WTC11 (cell line): Measurements from ENCODE around the gene ABCC3. TPM values are rescaled to one million over a fixed set of nuclear protein-coding genes. Genes with fewer than 3 reads are reported as not detected.

Source experiments
- ATAC-seq: fragments of 200-7000 bp; cut with Tn5 transposase; 2 replicates; pipeline ENCODE4 v1.10.0; 2021; ENCODE audit warnings: mild to moderate bottlenecking, moderate library complexity
- CTCF ChIA-PET: fragments of 300-600 bp; sonication (Branson Sonifier 250); formaldehyde crosslinking; loops from one replicate; lab custom pipeline; 2021; ENCODE audit warnings: antibody characterized with exemption; lab: Charles Lee
- POLR2A ChIA-PET: fragments of 350-600 bp; sonication (Branson Sonifier 250); formaldehyde crosslinking; loops from one replicate; lab custom pipeline; 2021; ENCODE audit warnings: antibody characterized with exemption; lab: Charles Lee
- DNase-seq: peaks from one replicate; pipeline ENCODE4 v3.0.0; 2021; ENCODE audit warnings: low spot score
- H3K27ac Mint-ChIP-seq: 2 replicates; pipeline ENCODE4 v1.8.0; 2021; ENCODE audit warnings: mixed read lengths
- H3K27me3 Mint-ChIP-seq: 2 replicates; pipeline ENCODE4 v1.8.0; 2021; ENCODE audit warnings: low read depth, mild to moderate bottlenecking, moderate library complexity, mixed read lengths
- H3K36me3 Mint-ChIP-seq: 2 replicates; pipeline ENCODE4 v1.8.0; 2021; ENCODE audit warnings: mixed read lengths
- H3K4me1 Mint-ChIP-seq: 2 replicates; pipeline ENCODE4 v1.8.0; 2022; ENCODE audit warnings: mixed read lengths
- H3K4me3 Mint-ChIP-seq: 2 replicates; pipeline ENCODE4 v1.8.0; 2021; ENCODE audit warnings: mild to moderate bottlenecking, moderate library complexity, mixed read lengths
- H3K9me3 Mint-ChIP-seq: 2 replicates; pipeline ENCODE4 v1.8.0; 2021; ENCODE audit warnings: mixed read lengths
- ARID4B ChIP-seq: sonication (generic); formaldehyde crosslinking; IDR thresholded peaks from 2 replicates; pipeline ENCODE4 v1.8.0; 2023; ENCODE audit warnings: missing genetic modification reagents, mild to moderate bottlenecking, borderline replicate concordance
- FOXJ3 ChIP-seq: sonication (generic); formaldehyde crosslinking; IDR thresholded peaks from 2 replicates; pipeline ENCODE4 v1.9.0; 2021; ENCODE audit warnings: missing genetic modification reagents, mild to moderate bottlenecking, borderline replicate concordance
- GABPB1 ChIP-seq: sonication (generic); formaldehyde crosslinking; IDR thresholded peaks from 2 replicates; pipeline ENCODE4 v1.8.1; 2023; ENCODE audit warnings: mild to moderate bottlenecking, missing genetic modification reagents
- GRHL2 ChIP-seq: fragments of 250-450 bp; sonication (Bioruptor Pico); IDR thresholded peaks from 2 replicates; pipeline ENCODE4 v1.8.0; 2022; ENCODE audit warnings: mild to moderate bottlenecking, moderate library complexity; ENCODE audit not compliant: insufficient replicate concordance, severe bottlenecking
- HMGA2 ChIP-seq: fragments of 250-450 bp; sonication (Bioruptor Pico); IDR thresholded peaks from 2 replicates; pipeline ENCODE4 v1.4.0; 2021; ENCODE audit warnings: mild to moderate bottlenecking, moderate library complexity
- MYBL2 ChIP-seq: sonication (generic); formaldehyde crosslinking; IDR thresholded peaks from 2 replicates; pipeline ENCODE4 v1.8.1; 2023; ENCODE audit warnings: mild to moderate bottlenecking, moderate library complexity, missing genetic modification reagents
- NFYB ChIP-seq: sonication (generic); formaldehyde crosslinking; conservative IDR thresholded peaks from 2 replicates; pipeline ENCODE4 v1.8.0; 2022; ENCODE audit warnings: low read depth, missing genetic modification reagents
- NR1H2 ChIP-seq: sonication (generic); formaldehyde crosslinking; IDR thresholded peaks from 2 replicates; pipeline ENCODE4 v1.9.0; 2021; ENCODE audit warnings: mild to moderate bottlenecking, moderate library complexity, missing genetic modification reagents
- OVOL2 ChIP-seq: fragments of 250-450 bp; sonication (Bioruptor Pico); IDR thresholded peaks from 2 replicates; pipeline ENCODE4 v1.9.0; 2021; ENCODE audit warnings: mild to moderate bottlenecking, borderline replicate concordance
- RELA ChIP-seq: sonication (generic); formaldehyde crosslinking; IDR thresholded peaks from 2 replicates; pipeline ENCODE4 v1.8.1; 2022; ENCODE audit warnings: missing genetic modification reagents, mild to moderate bottlenecking, borderline replicate concordance
- SMAD4 ChIP-seq: sonication (generic); formaldehyde crosslinking; IDR thresholded peaks from 2 replicates; pipeline ENCODE4 v1.8.0; 2022; ENCODE audit warnings: mild to moderate bottlenecking, missing genetic modification reagents
- SP1 ChIP-seq: sonication (generic); formaldehyde crosslinking; conservative IDR thresholded peaks from 2 replicates; pipeline ENCODE4 v1.8.1; 2022; ENCODE audit warnings: missing genetic modification reagents
- ZNF121 ChIP-seq: sonication (generic); formaldehyde crosslinking; IDR thresholded peaks from 2 replicates; pipeline ENCODE4 v1.8.0; 2023; ENCODE audit warnings: missing genetic modification reagents
- ZNF219 ChIP-seq: sonication (generic); formaldehyde crosslinking; IDR thresholded peaks from 2 replicates; pipeline ENCODE4 v1.8.0; 2023; ENCODE audit warnings: missing genetic modification reagents, mild to moderate bottlenecking, borderline replicate concordance
- ZNF232 ChIP-seq: sonication (generic); formaldehyde crosslinking; IDR thresholded peaks from 2 replicates; pipeline ENCODE4 v1.8.0; 2022; ENCODE audit warnings: mild to moderate bottlenecking, missing genetic modification reagents
- ZNF281 ChIP-seq: sonication (generic); formaldehyde crosslinking; IDR thresholded peaks from 2 replicates; pipeline ENCODE4 v1.8.0; 2023; ENCODE audit warnings: mild to moderate bottlenecking, missing genetic modification reagents
- ZNF423 ChIP-seq: fragments of 250-450 bp; sonication (Bioruptor Pico); IDR thresholded peaks from 2 replicates; pipeline ENCODE4 v2.1.2; 2022; ENCODE audit warnings: mild to moderate bottlenecking, moderate library complexity
- ZNF425 ChIP-seq: fragments of 250-450 bp; sonication (Bioruptor Pico); conservative IDR thresholded peaks from 2 replicates; pipeline ENCODE4 v1.9.0; 2021; ENCODE audit warnings: mild to moderate bottlenecking
- ZNF671 ChIP-seq: fragments of 250-450 bp; sonication (Bioruptor Pico); IDR thresholded peaks from 2 replicates; pipeline ENCODE4 v1.8.0; 2021; ENCODE audit warnings: mild to moderate bottlenecking
- total RNA-seq: library from RNA; stranded (reverse); gene quantifications from 3 replicates; pipeline ENCODE4 v1.2.3, GENCODE V29; 2021
- TF ChIP-seq, protein P1 (sequence below): fragments of 250-450 bp; sonication (Bioruptor Pico); IDR thresholded peaks from 2 replicates; pipeline ENCODE4 v1.8.0; 2021; ENCODE audit warnings: mild to moderate bottlenecking
- TF ChIP-seq, protein P2 (sequence below): sonication (generic); formaldehyde crosslinking; IDR thresholded peaks from 2 replicates; pipeline ENCODE4 v1.8.1; 2023; ENCODE audit warnings: mild to moderate bottlenecking, missing genetic modification reagents, moderate library complexity
- TF ChIP-seq, protein P3 (sequence below): sonication (generic); formaldehyde crosslinking; IDR thresholded peaks from 2 replicates; pipeline ENCODE4 v1.8.0; 2023; ENCODE audit warnings: missing genetic modification reagents

ABCC3 gene
- total RNA-seq, 1 experiment from 2014 or later: 0.92 TPM

DNA sequence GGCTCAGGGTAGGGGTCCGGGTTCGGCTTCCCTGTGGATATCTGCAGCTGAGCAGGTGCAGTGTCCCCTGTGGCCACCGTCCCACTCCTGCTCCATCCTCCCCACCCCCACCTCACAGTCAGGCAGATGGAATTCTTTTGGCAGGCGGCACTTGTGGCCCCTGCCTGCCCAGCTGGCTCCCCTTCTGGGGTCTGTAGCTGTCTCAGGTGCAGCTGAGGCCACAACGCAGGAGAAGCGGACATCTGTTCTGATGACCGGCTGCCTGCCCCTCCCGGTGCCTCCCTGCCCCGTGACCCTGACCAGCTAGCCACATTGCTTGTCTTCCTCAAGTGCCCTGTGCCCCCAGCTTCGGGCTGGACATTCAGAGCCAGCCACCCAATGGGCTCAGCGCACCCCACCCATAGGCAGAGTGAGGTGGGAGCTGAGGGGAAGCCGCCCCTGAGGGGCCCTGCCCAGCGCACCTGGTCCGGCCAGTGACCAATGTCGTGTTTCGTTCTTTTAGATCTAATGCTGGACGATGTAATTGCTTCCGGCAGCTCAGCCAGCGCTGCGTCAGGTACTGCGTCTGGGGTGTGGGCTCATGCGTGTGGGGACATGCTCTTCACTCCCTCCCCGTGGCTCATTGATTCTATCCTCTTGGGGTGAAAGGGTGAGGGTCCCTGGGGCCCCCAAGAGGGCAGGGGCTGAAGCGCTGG, 25.2 kb upstream of the ABCC3 start:
- POLR2A ChIA-PET: interaction anchor here (0.6 to 0.7 kb wide), 2 partner anchors 49 to 67 kb away, joined by 3 read pairs; partner anchors contain the start of gene CACNA1G
- no peaks in the 10 kb centered on the region for H3K27me3 Mint-ChIP-seq
- H3K4me1 Mint-ChIP-seq: peaks cover 17% of the 10 kb centered on the region
- no peaks in the 10 kb centered on the region for H3K36me3 Mint-ChIP-seq
- no peaks in the 10 kb centered on the region for H3K9me3 Mint-ChIP-seq
- CTCF ChIA-PET: interaction anchor here (1.0 to 6.8 kb wide), 7 partner anchors 11 to 62 kb away, joined by 3 to 31 read pairs (median 4); no protein-coding TSS in a partner anchor
- no peak overlapping the region for H3K4me3 Mint-ChIP-seq
- H3K27ac Mint-ChIP-seq: no peak overlapping the region
- TF ChIP-seq ZNF423 (CRISPR knock-in tag) (no peak), ZNF219 (no peak), RELA (CRISPR knock-in tag) (no peak), ZNF121 (no peak)
- TF ChIP-seq, protein P1, sequence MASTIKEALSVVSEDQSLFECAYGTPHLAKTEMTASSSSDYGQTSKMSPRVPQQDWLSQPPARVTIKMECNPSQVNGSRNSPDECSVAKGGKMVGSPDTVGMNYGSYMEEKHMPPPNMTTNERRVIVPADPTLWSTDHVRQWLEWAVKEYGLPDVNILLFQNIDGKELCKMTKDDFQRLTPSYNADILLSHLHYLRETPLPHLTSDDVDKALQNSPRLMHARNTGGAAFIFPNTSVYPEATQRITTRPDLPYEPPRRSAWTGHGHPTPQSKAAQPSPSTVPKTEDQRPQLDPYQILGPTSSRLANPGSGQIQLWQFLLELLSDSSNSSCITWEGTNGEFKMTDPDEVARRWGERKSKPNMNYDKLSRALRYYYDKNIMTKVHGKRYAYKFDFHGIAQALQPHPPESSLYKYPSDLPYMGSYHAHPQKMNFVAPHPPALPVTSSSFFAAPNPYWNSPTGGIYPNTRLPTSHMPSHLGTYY (CRISPR knock-in tag): no peak
- ATAC-seq (no peak), DNase-seq (no peak)

DNA sequence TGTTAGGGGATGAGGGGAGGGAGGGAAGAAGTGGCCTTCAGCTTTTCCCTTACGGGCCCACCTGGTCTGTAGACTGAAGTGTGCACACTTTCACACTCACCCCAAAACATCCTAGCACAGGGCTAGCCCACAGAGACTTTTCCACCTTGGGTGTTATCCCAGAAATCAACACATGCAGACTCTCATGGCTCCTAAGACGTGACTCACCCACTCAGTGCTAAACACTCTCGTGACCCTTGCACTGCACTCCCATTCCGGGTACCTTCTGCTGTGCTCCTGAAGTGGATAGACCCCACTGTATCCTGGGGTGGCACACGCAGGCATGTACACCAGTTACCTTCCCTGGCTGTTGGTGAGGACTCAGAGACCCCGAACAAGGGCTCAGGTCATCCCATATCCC, 23.0 kb upstream of the ABCC3 start:
- ChIA-PET POLR2A (no interaction called here), CTCF (interaction anchor here (1.4 to 6.8 kb wide), 5 partner anchors 12 to 61 kb away, joined by 3 to 31 read pairs (median 10); partner anchors contain the start of gene CACNA1G)
- ATAC-seq: no peak
- Mint-ChIP-seq H3K4me3 (no peak overlapping the region), H3K9me3 (no peaks in the 10 kb centered on the region), H3K27me3 (no peaks in the 10 kb centered on the region), H3K4me1 (peaks cover 11% of the 10 kb centered on the region), H3K27ac (no peak overlapping the region), H3K36me3 (no peaks in the 10 kb centered on the region)
- DNase-seq: no peak
- TF ChIP-seq SP1 (CRISPR knock-in tag): no peak
- no peak for TF ChIP-seq ZNF425 (CRISPR knock-in tag)
- no peak for TF ChIP-seq ZNF671 (CRISPR knock-in tag)
- TF ChIP-seq ZNF232 (CRISPR knock-in tag): no peak
- no peak for TF ChIP-seq ZNF281
- TF ChIP-seq OVOL2: no peak
- no peak for TF ChIP-seq GRHL2 (CRISPR knock-in tag)
- TF ChIP-seq FOXJ3 (CRISPR knock-in tag): no peak
- TF ChIP-seq, protein P2, sequence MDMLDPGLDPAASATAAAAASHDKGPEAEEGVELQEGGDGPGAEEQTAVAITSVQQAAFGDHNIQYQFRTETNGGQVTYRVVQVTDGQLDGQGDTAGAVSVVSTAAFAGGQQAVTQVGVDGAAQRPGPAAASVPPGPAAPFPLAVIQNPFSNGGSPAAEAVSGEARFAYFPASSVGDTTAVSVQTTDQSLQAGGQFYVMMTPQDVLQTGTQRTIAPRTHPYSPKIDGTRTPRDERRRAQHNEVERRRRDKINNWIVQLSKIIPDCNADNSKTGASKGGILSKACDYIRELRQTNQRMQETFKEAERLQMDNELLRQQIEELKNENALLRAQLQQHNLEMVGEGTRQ (CRISPR knock-in tag): no peak
- TF ChIP-seq HMGA2 (CRISPR knock-in tag): no peak
- no peak for TF ChIP-seq ARID4B (CRISPR knock-in tag)
- no peak for TF ChIP-seq NR1H2 (CRISPR knock-in tag)
- TF ChIP-seq MYBL2 (CRISPR knock-in tag): no peak
- TF ChIP-seq NFYB (CRISPR knock-in tag): no peak
- TF ChIP-seq, protein P3, sequence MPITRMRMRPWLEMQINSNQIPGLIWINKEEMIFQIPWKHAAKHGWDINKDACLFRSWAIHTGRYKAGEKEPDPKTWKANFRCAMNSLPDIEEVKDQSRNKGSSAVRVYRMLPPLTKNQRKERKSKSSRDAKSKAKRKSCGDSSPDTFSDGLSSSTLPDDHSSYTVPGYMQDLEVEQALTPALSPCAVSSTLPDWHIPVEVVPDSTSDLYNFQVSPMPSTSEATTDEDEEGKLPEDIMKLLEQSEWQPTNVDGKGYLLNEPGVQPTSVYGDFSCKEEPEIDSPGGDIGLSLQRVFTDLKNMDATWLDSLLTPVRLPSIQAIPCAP (CRISPR knock-in tag): no peak
- TF ChIP-seq SMAD4 (CRISPR knock-in tag): no peak
- TF ChIP-seq GABPB1 (CRISPR knock-in tag): no peak
